PFSK-1 (cell line): ENCODE results near the gene TRIM7.

Experiments used
- POLR2AphosphoS5 ChIP-seq: IDR thresholded peaks from 2 replicates; pipeline ENCODE4 v1.6.1; 2012; ENCODE audit warnings: low read depth, mild to moderate bottlenecking, control low read depth, low read length, moderate library complexity
- REST ChIP-seq, 2 experiments: IDR thresholded peaks; 2 replicates each; pipeline versions ENCODE4 v1.6.1 to v1.8.0; 2011 to 2012; ENCODE audit warnings: low read depth in 2 of 2, low read length in 2 of 2, control low read depth in 1 of 2, inconsistent platforms in 1 of 2, mild to moderate bottlenecking in 1 of 2, moderate library complexity in 1 of 2; ENCODE audit not compliant: insufficient read depth in 1 of 2
- SIN3A ChIP-seq: IDR thresholded peaks from 2 replicates; pipeline ENCODE4 v1.6.1; 2012; ENCODE audit warnings: mild to moderate bottlenecking, low read length, moderate library complexity, borderline replicate concordance; ENCODE audit not compliant: insufficient read depth
- TAF1 ChIP-seq: IDR thresholded peaks from 2 replicates; pipeline ENCODE4 v1.6.1; 2012; ENCODE audit warnings: low read length, control low read depth, borderline replicate concordance; ENCODE audit not compliant: insufficient read depth

- TF ChIP-seq POLR2AphosphoS5 (no peak), TAF1 (no peak), REST (IDR thresholded peaks at IDR 0.05; ENCODE audit: insufficient read depth in 1 of 2, low read depth in 2 of 2, low read length in 2 of 2) (no peak), SIN3A (no peak)
These were observed 45.5 kb downstream of the TRIM7 start for GRCh38 chr5:181159286-181160151.
